BE2C (cell line): ENCODE results near the gene CMC2.

Experiments used
- DNase-seq: peaks from one replicate; pipeline ENCODE4 v3.0.0-alpha.2; 2020
- H3K27me3 ChIP-seq: fragments of 250-450 bp; sonication (Bioruptor Pico); 2 replicates; pipeline ENCODE4 v1.5.1; 2020; ENCODE audit warnings: mild to moderate bottlenecking
- H3K36me3 ChIP-seq: fragments of 250-450 bp; sonication (Bioruptor Pico); 2 replicates; pipeline ENCODE4 v1.5.1; 2020; ENCODE audit warnings: mild to moderate bottlenecking
- H3K4me1 ChIP-seq: fragments of 250-450 bp; sonication (Bioruptor Pico); 2 replicates; pipeline ENCODE4 v1.5.1; 2020
- H3K4me3 ChIP-seq: 2 replicates; pipeline ENCODE4 v1.5.1; 2011; ENCODE audit warnings: low read depth, low read length
- H3K9me3 ChIP-seq: fragments of 250-450 bp; sonication (Bioruptor Pico); 2 replicates; pipeline ENCODE4 v1.5.1; 2020
- TF ChIP-seq, protein P1 (sequence below): IDR thresholded peaks from 2 replicates; pipeline ENCODE4 v1.5.1; 2012; ENCODE audit warnings: mild to moderate bottlenecking, low read depth, low read length

CMC2 gene

DNA sequence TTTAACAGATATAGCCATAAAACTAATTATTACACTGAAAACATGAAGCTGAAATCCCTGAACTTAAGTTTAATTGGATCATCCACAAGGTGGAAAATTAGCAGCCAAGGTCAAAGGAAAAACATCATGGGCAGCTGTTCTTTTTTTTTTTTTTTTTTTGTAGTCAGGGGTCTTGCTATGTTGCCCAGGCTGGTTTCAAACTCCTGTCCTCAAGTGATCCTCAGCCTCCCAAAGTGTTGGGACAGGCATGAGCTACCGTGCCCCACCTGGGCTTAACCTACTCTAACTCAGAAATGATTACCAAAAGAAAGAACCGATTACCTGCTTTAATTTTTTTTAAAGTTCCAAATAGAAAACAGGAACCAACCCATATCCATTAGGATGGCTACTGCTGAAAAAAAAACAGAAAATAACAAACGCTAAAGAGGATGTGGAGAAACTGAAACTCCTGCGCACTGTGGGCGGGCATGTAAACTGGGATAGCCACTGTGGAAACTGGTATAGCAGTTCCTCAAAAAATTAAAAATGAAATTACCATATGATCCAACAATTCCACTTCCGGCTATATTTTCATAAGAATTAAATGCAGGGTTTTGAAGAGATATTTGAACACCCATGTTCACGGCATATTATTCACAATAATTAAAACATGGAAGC is 8.6 kb downstream of the CMC2 start:
- Histone ChIP-seq H3K9me3 (no peaks in the 10 kb centered on the region), H3K27me3 (no peaks in the 10 kb centered on the region), H3K4me1 (no peaks in the 10 kb centered on the region), H3K36me3 (no peaks in the 10 kb centered on the region; the same call in 1 of the 2 replicates), H3K4me3 (no peak overlapping the region)
- TF ChIP-seq, protein P1, sequence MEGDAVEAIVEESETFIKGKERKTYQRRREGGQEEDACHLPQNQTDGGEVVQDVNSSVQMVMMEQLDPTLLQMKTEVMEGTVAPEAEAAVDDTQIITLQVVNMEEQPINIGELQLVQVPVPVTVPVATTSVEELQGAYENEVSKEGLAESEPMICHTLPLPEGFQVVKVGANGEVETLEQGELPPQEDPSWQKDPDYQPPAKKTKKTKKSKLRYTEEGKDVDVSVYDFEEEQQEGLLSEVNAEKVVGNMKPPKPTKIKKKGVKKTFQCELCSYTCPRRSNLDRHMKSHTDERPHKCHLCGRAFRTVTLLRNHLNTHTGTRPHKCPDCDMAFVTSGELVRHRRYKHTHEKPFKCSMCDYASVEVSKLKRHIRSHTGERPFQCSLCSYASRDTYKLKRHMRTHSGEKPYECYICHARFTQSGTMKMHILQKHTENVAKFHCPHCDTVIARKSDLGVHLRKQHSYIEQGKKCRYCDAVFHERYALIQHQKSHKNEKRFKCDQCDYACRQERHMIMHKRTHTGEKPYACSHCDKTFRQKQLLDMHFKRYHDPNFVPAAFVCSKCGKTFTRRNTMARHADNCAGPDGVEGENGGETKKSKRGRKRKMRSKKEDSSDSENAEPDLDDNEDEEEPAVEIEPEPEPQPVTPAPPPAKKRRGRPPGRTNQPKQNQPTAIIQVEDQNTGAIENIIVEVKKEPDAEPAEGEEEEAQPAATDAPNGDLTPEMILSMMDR: no peak
- no peak for DNase-seq

DNA sequence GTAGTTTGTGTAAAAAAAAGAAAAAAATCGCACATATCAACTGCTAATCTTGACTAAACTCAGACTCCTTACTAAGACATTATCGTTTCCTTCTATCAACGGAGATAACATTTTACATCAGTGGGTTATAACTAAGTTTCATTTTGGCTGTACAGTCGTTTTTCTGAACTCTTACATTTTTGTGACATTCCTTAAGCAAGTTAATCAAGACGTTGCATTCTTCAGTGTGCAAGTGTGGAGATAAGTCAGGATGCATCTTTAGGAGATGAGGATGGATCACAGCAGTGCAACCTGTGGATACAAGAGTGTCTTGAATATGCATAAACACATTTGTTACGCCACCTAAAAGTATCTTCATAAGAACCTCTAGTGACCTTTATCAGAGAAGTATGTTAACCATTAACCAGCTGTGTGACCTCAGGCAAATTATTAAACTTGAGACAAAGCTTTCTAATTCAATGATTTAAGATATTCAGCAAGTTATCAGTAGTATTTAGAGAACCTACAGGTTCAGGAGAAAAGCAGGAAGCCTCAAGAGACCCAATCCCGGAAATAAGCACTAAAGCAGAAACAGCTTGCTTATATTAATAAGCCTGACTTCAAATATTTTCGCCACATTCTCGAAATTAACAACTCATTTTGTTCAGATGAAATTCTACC is 9.4 kb downstream of the CMC2 start:
- H3K4me1 ChIP-seq: no peaks in the 10 kb centered on the region
- H3K27me3 ChIP-seq: no peaks in the 10 kb centered on the region
- H3K36me3 ChIP-seq: no peaks in the 10 kb centered on the region; the same call in 1 of the 2 replicates
- H3K4me3 ChIP-seq: no peak overlapping the region
- H3K9me3 ChIP-seq: no peaks in the 10 kb centered on the region
- no peak for DNase-seq
- TF ChIP-seq, protein P1: no peak

DNA sequence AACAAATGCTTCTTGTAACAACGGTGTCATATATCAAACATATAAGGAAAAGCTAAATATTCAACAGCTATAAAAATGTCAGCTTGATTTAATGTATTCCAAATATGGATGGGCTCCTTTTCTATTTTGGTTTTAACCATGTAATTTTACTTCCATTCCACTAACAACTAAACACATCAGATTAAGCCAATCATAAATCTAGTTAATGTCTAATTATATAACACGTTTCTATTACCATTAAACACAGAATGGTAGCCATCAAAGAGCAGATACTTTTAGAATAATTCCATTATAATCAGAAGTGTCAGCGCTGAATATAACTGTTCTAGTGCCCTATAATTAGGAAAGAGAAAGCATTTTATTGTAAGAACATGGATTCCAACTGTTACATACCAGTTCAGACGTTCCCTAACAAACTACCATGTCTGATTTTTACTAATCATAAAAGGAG is 10.0 kb downstream of the CMC2 start:
- no peak overlapping the region for H3K4me3 ChIP-seq
- H3K27me3 ChIP-seq: no peaks in the 10 kb centered on the region
- no peaks in the 10 kb centered on the region for H3K9me3 ChIP-seq
- TF ChIP-seq, protein P1: no peak
- H3K4me1 ChIP-seq: no peaks in the 10 kb centered on the region
- H3K36me3 ChIP-seq: no peaks in the 10 kb centered on the region; the same call in 1 of the 2 replicates
- no peak for DNase-seq

DNA sequence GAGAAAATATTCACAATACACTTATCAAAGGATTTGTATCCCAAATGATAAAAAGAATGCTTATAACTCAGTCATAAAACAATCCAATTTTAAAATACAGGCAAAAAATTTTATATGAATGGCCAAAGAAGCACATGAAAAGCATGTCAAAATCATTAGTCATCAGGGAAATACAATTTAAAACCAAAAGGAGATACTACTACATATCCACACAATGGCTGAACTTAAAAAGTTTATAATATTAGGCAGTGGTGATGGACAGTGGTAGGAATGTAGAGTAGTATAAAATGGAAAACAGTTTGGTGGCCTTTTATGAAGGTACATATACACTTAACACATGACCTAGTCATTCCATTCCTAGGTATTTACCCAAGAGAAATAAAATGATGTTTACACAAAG is 12.2 kb downstream of the CMC2 start:
- DNase-seq: no peak
- no peaks in the 10 kb centered on the region; the same call in 1 of the 2 replicates for H3K36me3 ChIP-seq
- H3K4me3 ChIP-seq: no peak overlapping the region
- no peaks in the 10 kb centered on the region for H3K27me3 ChIP-seq
- TF ChIP-seq, protein P1: no peak
- H3K9me3 ChIP-seq: no peaks in the 10 kb centered on the region
- no peaks in the 10 kb centered on the region for H3K4me1 ChIP-seq

DNA sequence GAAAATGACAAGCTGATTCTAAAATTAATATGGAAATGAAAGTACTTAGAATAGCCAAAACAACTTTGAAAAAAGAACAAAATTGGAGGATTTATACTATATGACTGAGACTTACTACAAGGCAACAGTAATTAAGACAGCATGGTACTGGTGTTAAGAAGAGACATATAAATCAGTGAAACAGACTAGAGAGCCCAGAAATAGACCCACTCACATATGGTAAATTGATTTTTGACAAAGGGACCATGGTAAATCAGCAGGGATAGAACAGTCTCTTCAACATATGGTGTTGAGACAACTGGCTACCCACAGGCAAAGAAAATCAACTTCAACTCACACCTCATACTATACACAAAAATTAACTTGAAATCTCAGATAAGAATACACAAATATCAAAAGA is 12.9 kb downstream of the CMC2 start:
- no peaks in the 10 kb centered on the region for H3K4me1 ChIP-seq
- no peak overlapping the region for H3K4me3 ChIP-seq
- no peaks in the 10 kb centered on the region for H3K9me3 ChIP-seq
- TF ChIP-seq, protein P1: no peak
- no peak for DNase-seq
- no peaks in the 10 kb centered on the region; the same call in 1 of the 2 replicates for H3K36me3 ChIP-seq
- H3K27me3 ChIP-seq: no peaks in the 10 kb centered on the region

DNA sequence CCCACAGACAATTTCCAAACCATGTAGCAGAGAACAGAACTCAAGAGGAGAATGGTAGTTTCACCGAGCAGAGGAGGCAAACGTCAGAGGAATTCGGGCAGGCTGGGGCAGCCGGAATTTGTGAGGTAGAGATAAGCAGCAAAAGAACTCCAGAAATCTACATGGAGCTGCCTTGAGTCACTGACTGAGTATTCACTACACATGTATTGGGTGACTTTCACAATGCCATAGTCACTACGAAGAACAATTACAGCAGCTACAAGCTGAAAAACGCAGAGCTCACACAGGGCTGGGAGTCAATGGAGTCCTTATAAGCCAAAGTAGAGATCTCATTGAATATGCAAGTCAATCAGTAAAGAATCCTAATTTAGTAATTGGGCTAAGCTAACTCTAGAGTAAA is 13.4 kb downstream of the CMC2 start:
- Histone ChIP-seq H3K27me3 (no peaks in the 10 kb centered on the region), H3K4me3 (no peak overlapping the region)

More for the DNA sequence above, 13.4 kb downstream of the CMC2 start:
- H3K36me3 ChIP-seq: no peaks in the 10 kb centered on the region; the same call in 1 of the 2 replicates
- no peaks in the 10 kb centered on the region for H3K9me3 ChIP-seq
- TF ChIP-seq, protein P1: no peak
- no peaks in the 10 kb centered on the region for H3K4me1 ChIP-seq
- no peak for DNase-seq
